ENCODE measurements around the gene LRFN4. TPM values are rescaled to one million over a fixed set of nuclear protein-coding genes. Genes with fewer than 3 reads are reported as not detected.

LRFN4 gene
- total and polyA plus RNA-seq, 2 of the 13 experiments (the other 11 are each of a cell fraction or from before 2014, with no cell fraction given): 1.3 to 6.8 TPM

DNA sequence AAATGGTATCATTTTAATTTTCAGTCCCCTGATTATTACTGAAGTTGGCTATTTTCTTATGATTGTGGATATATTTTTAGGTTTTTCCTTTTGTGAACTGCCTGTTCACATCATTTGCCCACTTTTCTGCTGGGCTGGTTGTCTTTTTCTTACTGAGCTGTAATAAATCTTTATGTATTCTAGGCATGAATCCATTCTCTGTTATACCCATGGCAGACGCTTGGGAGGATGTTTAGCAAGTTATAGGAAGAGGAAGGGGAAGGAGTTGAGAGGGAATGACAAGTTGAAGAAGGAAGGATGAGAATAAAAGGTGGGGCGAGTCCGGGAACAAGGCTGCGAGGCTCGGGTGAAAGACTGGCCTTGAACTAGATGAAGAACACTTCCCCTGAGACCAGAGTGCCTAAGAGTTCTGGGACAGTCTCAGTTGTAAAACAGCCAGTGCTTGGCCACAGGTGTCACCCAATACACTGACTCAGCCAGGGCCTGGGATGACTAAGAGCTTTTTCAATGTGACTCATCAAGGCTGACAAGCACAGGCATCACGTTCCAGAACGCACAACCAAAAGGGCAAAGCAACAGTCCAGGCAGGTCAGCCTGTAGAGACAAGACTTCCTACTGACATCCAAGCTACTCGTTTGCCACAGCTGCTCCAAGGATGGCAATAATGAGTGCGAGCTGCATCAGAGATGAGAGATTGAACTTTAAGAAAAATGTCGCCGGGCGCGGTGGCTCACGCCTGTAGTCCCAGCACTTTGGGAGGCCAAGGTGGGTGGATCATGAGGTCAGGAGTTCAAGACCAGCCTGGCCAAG is 35.2 kb downstream of the LRFN4 start:
- in situ Hi-C loops (cut with HindIII; ENCODE audit: extremely low pct_ligation_motif_present, low pct_unique_long_range_greater_than_20kb): no loop called here
- Histone ChIP-seq H4K20me1 (ENCODE audit: insufficient read depth, low read length) (no peaks in the 10 kb centered on the region), H3K36me3 (replicated peaks in 1 of 2; ENCODE audit: control insufficient read depth in 1 of 2, insufficient read depth in 2 of 2, low read length in 2 of 2) (peaks cover 0 to 19% of the 10 kb centered on the region in 2 experiments; a peak in 2 of 5 replicates), H3K4me3 (replicated peaks in 1 of 3; ENCODE audit: insufficient read depth in 1 of 3, low read depth in 2 of 3, low read length in 3 of 3) (no peak overlapping the region), H3K4me1 (ENCODE audit: insufficient read depth, low read length) (peaks cover 37% of the 10 kb centered on the region), H2AFZ (ENCODE audit: low read length) (no peak overlapping the region), H3K9me3 (ENCODE audit: low read length) (no peaks in the 10 kb centered on the region), H3K27me3 (ENCODE audit: control insufficient read depth in 1 of 2, insufficient read depth in 2 of 2, low read length in 2 of 2) (no peaks in the 10 kb centered on the region), H3K79me2 (ENCODE audit: insufficient read depth, low read length) (peaks cover 33% of the 10 kb centered on the region), H3K9ac (ENCODE audit: insufficient read depth, low read depth, low read length) (no peak overlapping the region), H3K4me2 (ENCODE audit: low read depth, low read length) (no peak overlapping the region), H3K27ac (ENCODE audit: extremely low read length, insufficient read depth, low read length) (peak overlapping the region; percentile 22)
- peak; percentile 61 for FAIRE-seq
- BruUV-seq (replicated peaks): no TSS peak
- CTCF ChIA-PET (ENCODE audit: low intra/inter-chr PET ratio, low total read pairs): no interaction called here
- POLR2A ChIA-PET: interaction anchor here (1.0 to 2.7 kb wide), 3 partner anchors 10 to 49 kb away, joined by 4 to 18 read pairs (median 7); partner anchors contain the start of gene RCE1
- peak; percentile 89 for ATAC-seq
- intact Hi-C loops (cut with micrococcal nuclease; ENCODE audit: unreplicated experiment): no loop called here
- 67% methylated on average over 14 of the region's 14 CpGs for WGBS (ENCODE audit: low lambda C conversion rate)
- DNase-seq (ENCODE audit: low spot score): peak; percentile 88
- TF ChIP-seq SOX5 (CRISPR knock-in tag; IDR thresholded peaks at IDR 0.05; ENCODE audit: borderline replicate concordance) (peak; percentile 62; the same call in 1 of the 2 replicates), CBX5 (CRISPR knock-in tag; IDR thresholded peaks at IDR 0.05; ENCODE audit: borderline replicate concordance) (peak; percentile 70; the same call in 1 of the 2 replicates), NR2F6 (IDR thresholded peaks at IDR 0.05) (peak; percentile 28), NR2F6 (CRISPR knock-in tag; IDR thresholded peaks at IDR 0.05) (peak; percentile 83), SAP130 (CRISPR knock-in tag; IDR thresholded peaks at IDR 0.05; ENCODE audit: low read depth) (peak; percentile 97), SRF (IDR thresholded peaks at IDR 0.05; ENCODE audit: low read depth, low read length) (no peak), TBX2 (CRISPR knock-in tag; IDR thresholded peaks at IDR 0.05; ENCODE audit: borderline replicate concordance) (peak; percentile 43; the same call in 1 of the 2 replicates), NFATC3 (CRISPR knock-in tag; IDR thresholded peaks at IDR 0.05) (no peak), NKX3-1 (CRISPR knock-in tag; IDR thresholded peaks at IDR 0.05) (no peak), KDM3A (CRISPR knock-in tag; IDR thresholded peaks at IDR 0.05; ENCODE audit: low read depth) (0 out of 2 replicates have a peak, but pooled peaks have one; percentile 37), MZF1 (CRISPR knock-in tag; IDR thresholded peaks at IDR 0.05; ENCODE audit: borderline replicate concordance) (no peak), MED13 (CRISPR knock-in tag; IDR thresholded peaks at IDR 0.05) (no peak)
- TF ChIP-seq, protein P1, sequence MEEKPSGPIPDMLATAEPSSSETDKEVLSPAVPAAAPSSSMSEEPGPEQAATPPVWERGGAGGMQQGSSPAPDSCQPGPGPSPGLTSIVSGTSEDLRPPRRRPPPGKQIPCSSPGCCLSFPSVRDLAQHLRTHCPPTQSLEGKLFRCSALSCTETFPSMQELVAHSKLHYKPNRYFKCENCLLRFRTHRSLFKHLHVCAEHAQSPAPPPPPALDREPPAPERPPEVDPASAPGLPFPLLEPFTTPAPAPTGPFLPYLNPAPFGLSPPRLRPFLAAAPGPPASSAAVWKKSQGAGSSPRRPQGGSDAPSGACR (CRISPR knock-in tag; IDR thresholded peaks at IDR 0.05): no peak
- TF ChIP-seq, protein P2, sequence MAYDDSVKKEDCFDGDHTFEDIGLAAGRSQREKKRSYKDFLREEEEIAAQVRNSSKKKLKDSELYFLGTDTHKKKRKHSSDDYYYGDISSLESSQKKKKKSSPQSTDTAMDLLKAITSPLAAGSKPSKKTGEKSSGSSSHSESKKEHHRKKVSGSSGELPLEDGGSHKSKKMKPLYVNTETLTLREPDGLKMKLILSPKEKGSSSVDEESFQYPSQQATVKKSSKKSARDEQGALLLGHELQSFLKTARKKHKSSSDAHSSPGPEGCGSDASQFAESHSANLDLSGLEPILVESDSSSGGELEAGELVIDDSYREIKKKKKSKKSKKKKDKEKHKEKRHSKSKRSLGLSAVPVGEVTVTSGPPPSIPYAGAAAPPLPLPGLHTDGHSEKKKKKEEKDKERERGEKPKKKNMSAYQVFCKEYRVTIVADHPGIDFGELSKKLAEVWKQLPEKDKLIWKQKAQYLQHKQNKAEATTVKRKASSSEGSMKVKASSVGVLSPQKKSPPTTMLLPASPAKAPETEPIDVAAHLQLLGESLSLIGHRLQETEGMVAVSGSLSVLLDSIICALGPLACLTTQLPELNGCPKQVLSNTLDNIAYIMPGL (CRISPR knock-in tag; IDR thresholded peaks at IDR 0.05; ENCODE audit: borderline replicate concordance in 1 of 2, low read depth in 1 of 2): no peak
- TF ChIP-seq, protein P3, sequence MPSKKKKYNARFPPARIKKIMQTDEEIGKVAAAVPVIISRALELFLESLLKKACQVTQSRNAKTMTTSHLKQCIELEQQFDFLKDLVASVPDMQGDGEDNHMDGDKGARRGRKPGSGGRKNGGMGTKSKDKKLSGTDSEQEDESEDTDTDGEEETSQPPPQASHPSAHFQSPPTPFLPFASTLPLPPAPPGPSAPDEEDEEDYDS (CRISPR knock-in tag; IDR thresholded peaks at IDR 0.05): 0 out of 2 replicates have a peak, but pooled peaks have one; percentile 33
- TF ChIP-seq, protein P4, sequence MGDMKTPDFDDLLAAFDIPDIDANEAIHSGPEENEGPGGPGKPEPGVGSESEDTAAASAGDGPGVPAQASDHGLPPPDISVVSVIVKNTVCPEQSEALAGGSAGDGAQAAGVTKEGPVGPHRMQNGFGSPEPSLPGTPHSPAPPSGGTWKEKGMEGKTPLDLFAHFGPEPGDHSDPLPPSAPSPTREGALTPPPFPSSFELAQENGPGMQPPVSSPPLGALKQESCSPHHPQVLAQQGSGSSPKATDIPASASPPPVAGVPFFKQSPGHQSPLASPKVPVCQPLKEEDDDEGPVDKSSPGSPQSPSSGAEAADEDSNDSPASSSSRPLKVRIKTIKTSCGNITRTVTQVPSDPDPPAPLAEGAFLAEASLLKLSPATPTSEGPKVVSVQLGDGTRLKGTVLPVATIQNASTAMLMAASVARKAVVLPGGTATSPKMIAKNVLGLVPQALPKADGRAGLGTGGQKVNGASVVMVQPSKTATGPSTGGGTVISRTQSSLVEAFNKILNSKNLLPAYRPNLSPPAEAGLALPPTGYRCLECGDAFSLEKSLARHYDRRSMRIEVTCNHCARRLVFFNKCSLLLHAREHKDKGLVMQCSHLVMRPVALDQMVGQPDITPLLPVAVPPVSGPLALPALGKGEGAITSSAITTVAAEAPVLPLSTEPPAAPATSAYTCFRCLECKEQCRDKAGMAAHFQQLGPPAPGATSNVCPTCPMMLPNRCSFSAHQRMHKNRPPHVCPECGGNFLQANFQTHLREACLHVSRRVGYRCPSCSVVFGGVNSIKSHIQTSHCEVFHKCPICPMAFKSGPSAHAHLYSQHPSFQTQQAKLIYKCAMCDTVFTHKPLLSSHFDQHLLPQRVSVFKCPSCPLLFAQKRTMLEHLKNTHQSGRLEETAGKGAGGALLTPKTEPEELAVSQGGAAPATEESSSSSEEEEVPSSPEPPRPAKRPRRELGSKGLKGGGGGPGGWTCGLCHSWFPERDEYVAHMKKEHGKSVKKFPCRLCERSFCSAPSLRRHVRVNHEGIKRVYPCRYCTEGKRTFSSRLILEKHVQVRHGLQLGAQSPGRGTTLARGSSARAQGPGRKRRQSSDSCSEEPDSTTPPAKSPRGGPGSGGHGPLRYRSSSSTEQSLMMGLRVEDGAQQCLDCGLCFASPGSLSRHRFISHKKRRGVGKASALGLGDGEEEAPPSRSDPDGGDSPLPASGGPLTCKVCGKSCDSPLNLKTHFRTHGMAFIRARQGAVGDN (CRISPR knock-in tag; IDR thresholded peaks at IDR 0.05): peak; percentile 58
- TF ChIP-seq, protein P5, sequence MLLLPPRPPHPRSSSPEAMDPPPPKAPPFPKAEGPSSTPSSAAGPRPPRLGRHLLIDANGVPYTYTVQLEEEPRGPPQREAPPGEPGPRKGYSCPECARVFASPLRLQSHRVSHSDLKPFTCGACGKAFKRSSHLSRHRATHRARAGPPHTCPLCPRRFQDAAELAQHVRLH (CRISPR knock-in tag; IDR thresholded peaks at IDR 0.05; ENCODE audit: borderline replicate concordance, low read depth): peak; percentile 40; the same call in 1 of the 2 replicates
